CD4-positive, alpha-beta T cell treated with Interleukin-10 for 1 hour (primary cell): ENCODE data around the gene MYO18A.
"Not testable (repeated sequence)": the region's sequence is repeated elsewhere in the genome, so short reads cannot be mapped to it uniquely, and the experiment has no call there.

Experiments used
- DNase-seq: peaks from one replicate; pipeline ENCODE4 v3.0.0-alpha.2; 2020

The MYO18A gene, protein sequence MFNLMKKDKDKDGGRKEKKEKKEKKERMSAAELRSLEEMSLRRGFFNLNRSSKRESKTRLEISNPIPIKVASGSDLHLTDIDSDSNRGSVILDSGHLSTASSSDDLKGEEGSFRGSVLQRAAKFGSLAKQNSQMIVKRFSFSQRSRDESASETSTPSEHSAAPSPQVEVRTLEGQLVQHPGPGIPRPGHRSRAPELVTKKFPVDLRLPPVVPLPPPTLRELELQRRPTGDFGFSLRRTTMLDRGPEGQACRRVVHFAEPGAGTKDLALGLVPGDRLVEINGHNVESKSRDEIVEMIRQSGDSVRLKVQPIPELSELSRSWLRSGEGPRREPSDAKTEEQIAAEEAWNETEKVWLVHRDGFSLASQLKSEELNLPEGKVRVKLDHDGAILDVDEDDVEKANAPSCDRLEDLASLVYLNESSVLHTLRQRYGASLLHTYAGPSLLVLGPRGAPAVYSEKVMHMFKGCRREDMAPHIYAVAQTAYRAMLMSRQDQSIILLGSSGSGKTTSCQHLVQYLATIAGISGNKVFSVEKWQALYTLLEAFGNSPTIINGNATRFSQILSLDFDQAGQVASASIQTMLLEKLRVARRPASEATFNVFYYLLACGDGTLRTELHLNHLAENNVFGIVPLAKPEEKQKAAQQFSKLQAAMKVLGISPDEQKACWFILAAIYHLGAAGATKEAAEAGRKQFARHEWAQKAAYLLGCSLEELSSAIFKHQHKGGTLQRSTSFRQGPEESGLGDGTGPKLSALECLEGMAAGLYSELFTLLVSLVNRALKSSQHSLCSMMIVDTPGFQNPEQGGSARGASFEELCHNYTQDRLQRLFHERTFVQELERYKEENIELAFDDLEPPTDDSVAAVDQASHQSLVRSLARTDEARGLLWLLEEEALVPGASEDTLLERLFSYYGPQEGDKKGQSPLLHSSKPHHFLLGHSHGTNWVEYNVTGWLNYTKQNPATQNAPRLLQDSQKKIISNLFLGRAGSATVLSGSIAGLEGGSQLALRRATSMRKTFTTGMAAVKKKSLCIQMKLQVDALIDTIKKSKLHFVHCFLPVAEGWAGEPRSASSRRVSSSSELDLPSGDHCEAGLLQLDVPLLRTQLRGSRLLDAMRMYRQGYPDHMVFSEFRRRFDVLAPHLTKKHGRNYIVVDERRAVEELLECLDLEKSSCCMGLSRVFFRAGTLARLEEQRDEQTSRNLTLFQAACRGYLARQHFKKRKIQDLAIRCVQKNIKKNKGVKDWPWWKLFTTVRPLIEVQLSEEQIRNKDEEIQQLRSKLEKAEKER (N-terminal part only)

DNA sequence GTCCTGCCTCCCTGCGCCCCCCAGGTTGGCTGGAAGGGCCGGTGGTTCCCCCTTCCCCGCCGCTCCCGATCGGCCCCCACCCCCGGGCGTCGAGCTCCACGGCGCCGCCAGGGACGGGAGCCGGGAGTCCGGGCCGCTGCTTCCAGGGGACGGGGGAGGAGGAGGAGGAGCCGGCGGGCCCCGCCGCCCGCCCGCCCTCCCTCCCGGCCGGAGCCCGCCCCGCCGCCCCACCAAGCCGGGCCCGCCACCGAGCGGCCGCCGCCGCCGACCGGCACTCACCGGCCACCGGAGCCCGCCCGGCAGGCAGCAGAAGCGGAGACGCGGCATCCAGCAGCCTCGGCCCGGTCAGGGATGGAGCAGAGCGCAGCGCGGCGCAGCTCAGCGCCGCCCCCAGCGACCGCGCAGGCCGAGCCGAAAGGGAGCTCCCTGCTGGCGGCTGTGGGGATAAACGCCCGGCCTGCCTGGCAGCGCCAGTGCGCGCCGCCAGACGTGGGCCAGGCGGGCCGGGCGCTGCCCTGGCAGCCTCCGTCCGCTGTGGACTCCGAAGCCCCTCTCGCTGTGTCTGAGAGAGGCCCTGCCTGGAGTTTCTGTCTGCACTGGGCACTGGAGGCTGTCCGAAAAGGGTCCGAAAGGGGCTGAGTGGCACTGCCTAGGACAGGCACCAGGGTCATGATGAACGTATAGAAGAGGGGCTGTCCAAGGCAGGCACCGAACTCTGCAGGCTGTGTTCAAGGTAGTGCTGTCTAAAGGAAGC, at the start of gene MYO18A:
MYO18A (minus strand) TSS at position 365 of the 754 bp plus-strand sequence. CDS start 13,458 bp downstream, outside the sequence.
- DNase-seq, result peak; percentile 81

DNA sequence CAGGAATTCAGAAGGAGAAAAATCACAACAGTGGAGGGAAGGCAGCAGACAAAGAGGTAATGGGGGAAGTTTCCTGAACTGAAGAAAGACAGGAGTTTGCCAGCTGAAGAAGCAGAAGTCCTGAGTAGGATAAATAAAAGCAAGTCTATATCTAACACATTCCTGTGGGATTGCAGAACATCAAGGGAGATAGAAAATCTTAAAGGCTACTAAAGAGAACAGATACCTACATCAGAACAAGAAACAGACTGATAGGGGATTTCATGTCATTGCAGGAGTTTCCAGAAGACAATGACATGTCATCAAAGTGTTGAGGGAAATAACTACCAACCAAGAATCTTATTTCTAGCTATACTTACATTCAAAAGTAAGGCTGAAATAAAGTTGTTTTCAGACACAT, 45.2 kb upstream of the MYO18A start:
- no peak for DNase-seq

DNA sequence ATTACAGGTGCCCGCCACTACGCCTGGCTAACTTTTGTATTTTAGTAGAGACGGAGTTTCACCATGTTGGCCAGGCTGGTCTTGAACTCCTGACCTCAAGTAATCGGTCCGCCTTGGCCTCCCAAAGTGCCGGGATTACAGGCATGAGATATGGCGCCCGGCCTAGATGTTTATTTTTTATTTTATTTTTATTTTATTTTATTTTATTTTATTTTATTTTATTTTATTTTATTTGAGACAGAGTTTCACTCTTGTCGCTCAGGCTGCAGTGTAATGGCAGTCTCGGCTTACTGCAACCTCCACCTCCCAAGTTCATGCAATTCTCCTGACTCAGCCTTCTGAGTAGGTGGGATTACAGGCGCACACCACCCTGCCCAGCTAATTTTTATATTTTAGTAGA, 41.1 kb upstream of the MYO18A start:
- DNase-seq, result not testable (repeated sequence)

DNA sequence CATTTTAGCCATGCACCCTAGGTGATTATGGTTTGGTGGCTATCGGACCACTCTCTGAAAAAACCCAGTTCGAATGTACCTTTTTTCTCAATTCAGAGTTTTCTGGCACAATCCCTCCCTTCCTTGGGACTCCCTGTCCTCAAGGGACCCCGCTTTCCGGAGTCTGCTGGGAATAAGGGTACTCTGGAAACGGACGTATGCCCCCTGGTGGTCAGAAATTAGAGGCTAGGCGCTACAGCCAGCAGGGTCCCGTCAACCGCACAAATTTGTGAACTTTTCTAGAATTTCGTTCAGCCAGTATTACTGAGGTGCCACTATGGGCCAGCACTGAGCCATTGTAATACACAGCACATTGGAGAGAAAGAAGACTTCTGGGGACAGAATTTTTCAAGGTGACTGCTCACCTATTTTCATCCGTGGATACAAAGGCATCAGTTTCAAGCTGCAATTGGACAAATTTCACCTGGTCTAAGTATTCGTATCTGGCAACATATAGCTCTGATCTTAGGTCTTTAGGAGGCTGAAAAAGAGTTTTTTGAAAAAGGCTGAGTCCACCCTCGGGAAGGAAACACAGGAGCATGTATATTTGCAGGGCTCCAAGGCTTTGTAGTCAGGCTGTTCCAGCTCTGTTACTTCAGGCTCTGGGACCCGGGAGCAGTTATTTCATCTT, 39.3 kb upstream of the MYO18A start:
- DNase-seq, result peak; percentile 77

DNA sequence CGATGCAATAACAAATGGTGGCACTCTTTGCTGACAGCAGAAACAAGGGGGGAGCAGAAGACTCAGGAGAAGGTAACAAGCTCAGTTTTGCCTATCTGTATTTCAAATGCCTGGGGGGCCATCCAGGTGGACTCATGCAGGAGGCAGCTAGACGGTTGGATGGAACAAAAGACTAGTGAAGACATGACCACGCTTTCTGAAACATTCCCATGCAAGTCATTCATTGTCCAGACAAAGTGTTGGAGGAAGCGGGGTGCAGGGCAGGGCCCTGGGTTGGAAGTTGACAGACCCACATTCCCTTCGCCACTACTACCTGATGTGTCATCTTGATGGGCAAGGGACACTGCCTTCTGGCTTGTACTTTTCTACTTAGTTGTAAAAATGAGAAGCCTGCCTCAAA, 36.7 kb upstream of the MYO18A start:
- DNase-seq, result no peak

DNA sequence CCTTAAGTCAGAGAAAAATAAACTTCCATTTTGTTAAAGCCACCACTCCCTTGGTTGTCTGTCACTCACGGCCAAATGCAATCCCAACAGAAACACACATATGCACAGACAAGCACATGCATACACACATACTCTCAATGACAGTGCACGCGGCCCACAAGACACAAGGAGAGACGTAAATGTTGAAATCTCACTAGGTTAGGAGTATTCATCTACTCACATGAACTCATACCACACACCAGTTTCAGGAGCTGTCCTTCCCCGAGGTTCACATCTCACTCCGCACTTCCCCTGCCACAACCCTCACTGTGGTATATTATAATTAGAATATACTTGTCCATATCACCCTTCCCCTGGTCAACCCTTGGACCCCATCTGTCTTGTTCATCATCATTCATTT, 36.0 kb upstream of the MYO18A start:
- DNase-seq, result no peak

DNA sequence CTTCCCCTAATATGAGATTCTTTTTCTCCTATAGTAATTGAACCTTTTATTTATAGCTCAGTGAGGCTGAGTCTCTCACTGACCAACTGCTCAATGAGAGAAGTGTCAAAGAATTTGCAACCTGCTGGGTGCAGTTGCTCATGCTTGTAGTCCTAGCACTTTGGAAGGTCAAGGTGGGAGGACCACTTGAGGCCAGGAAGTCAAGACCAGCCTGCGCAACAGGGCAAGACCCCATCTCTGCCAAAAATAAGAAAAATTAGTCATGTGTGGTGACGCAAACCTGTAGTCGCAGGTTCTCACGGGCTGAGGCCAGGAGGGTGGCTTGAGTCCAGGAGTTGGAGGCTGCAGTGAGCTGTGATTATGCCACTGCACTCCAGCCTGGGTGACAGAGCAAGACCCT, 35.5 kb upstream of the MYO18A start:
- DNase-seq, result no peak

DNA sequence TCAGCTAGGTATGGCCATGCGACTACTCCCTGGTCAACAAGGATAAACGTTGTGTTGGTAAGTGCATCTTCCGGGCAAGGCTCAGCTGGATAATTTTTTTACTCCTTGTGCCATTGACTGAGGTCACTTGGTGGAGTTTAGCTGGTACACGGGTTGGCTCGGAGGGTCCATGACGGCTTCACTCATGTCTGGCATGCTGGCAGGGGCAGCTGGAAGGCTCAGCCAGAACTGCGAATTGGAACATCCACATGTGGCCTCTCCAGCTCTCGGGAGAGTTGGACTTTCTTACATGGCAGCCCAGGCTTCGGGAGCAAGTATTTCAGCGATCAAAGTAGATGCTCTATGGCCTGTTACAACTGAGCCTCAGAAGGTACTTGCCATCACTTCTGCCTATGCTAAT, 35.0 kb upstream of the MYO18A start:
- no peak for DNase-seq

DNA sequence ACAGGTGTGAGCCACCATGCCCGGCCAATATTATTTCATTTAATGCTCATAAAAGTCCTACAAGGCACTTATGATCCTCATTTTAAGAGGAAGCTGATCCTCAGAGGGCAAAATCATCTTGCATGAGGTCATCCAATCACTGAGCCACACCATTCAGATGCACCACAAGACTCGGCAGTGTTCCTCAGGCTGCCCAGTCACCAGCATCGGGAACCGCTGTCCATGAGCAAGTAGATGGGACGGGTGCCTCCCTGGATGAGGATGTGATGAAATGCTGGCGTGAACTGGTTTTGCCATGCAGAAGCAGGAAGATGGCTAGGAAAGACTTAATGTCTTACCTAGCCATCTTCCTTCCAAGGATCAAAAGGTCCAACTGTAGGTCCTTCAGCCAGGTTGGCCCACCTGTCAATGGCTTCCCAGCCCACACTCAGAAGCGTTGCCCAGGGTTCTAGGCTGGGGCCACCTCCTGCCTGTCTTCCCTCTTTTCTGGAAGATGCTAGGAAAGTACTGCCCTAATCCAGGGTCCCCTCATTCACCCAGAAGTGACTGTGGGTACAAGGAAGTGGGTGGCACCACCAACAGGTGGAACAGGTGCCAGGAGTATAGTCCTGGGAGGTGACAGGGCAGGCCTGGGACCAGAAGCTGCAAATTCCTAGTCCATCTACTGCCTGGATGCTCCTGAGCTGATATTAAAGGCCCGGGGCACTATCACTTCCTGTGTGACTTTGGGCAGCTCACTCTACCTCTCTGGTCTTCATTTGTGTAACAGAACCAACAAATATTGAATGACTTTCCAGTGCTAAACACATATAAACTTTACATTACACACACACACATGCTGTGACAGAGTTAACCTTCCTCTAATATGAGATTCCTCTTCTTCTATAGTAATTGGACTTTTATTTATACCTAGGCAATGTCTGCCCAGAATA, 34.3 kb upstream of the MYO18A start:
- no peak for DNase-seq

DNA sequence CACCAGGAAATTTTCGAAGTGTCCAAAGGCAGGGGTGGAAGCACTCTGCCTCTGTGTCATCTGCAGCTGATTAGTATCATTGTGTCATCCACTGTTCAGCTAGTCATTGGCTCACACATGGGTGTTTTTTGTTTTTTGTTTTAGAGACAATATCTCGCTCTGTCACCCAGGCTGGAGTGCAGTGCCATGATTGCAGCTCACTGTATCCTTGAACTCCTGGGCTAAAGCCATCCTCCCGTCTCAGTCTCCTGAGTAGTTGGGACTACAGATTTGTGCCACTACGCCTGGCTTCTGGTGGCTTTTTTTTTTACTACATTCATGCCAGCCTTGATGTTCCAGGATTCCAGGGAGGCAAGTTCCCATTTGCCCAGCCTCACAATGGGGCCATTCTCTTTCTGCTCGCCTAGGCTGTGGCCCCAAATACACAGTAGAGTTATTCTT, 32.5 kb upstream of the MYO18A start:
- no peak for DNase-seq

DNA sequence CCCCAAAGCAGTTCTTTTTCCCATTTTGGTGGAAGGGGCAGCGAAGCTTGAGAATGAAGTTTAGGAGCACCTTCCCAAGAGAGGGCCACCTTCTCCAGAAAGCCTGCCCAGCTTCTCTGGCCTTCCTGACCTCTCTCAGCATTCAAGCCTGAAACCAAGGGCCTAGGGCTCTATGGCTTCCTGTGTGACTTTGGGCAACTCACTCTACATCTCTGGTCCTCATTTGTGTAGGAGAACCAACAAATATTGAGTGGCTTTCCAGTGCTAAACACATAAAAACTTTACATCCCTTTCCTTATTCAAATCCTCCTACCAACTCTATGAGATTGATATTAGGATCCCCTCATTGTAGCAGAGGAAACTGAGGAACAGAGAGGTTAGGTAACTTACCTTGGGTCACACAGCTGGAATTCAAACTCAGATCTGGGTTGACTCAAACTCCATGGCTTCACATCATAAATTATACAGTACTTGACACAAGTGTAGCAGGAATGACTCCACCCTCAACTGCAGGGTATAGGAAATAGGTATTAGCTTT, 32.0 kb upstream of the MYO18A start:
- no peak for DNase-seq

DNA sequence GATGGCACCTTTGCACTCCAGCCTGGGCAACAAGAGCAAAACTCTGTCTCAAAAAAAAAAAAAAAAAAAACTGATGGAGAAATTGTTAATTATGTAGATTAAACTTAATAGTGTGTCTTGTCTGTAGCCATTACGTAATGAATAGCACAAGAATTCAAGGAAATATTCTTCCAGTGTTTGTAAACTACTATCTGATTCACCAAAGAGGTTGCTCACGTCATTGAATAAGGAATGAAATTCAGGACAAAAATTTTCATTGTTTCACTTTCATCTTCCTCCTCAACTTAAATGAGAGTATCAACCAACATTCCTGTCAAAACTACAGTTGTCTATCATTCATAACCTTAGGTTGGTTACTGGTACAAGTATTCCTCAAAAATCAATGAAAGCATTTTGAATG, 30.7 kb upstream of the MYO18A start:
- DNase-seq, result no peak

DNA sequence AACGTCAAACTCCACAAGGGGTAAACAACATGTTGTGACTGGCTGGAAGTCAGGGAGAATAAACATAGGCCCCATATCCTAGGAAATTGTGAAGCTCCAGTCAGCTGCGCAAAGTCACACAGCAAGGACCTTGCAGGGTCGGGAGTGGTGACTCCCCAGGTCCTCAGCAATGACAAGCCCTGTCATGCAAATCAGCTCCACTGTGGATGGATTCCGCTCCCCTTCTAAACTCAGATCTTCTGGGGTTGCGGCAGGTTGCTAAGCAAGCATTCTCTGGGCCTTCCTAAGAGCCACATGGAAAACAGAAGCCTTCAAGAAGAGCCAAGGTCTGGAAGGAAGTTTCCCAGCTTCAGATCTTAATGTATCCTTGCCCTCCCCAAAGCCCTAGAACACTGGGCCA, 28.9 kb upstream of the MYO18A start:
- DNase-seq, result no peak

DNA sequence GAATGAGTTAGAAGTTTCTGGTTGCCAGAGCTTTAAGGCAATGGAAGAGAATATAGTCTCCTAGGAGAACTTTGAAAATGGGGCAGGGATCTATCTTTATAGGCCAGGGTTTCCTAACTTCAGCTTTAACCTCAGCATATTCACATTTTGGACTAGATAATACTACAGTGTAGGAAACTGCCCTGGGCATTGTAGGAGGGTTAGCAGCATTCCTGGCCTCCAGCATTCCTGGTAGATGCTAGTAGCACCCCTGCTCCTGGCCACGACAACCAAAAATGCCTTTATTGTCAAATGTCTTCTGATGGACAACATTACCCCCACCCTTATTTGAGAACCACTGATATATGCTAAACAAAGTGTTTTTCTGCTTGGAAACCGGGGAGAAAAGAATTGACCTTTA, 27.8 kb upstream of the MYO18A start:
- no peak for DNase-seq

DNA sequence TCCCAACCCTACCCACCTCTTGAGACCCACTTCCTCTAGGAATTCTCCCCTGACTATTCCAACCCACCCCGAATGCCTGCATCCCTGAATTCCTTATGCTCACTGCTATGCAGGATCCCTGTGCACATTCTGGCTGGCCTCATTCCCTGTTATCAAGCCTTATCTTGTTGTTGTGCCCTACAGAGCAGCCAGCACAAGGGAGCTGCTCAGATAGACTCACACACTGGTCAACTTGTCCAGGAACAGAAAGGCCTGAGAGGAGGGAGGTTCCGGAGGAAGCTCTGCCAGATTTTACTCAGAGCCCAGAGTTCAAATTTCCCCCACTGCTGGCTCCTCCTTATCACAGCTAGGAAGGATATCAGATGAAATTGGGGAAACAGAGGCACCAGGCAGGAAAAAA, 24.8 kb upstream of the MYO18A start:
- DNase-seq, result no peak

DNA sequence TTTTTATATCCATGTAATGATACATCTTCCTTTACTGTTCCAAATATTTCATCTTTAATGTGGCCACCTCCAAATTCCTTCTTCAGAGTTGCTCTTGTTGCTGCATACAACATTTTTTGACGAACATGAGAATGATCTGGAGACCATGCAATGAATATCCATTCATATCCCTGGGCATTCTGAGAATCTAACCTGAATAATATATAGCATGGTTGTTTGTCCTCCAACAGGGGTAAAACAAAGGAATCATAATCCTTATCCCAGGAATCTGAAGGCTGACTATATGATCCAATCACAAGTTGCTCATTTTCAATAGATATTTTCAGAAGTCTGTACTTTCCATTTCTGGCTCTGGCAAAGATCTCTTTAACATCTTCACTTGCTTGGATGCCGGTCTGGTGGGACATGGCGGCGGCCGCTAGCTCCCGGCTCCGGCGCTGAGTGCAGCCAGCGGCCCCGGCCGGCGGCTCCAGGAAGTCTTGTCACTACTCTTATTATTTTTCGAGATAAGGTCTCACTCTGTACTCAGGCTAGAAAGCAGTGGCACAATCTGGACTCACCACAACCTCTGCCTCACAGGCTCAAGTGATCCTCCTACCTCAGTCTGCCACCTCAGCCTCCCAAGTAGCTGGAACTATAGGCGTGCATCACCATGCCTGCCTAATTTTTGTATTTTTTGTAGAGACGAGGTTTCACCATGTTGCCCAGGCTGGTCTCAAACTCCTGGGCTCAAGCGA, 24.0 kb upstream of the MYO18A start:
- DNase-seq, result not testable (repeated sequence)

DNA sequence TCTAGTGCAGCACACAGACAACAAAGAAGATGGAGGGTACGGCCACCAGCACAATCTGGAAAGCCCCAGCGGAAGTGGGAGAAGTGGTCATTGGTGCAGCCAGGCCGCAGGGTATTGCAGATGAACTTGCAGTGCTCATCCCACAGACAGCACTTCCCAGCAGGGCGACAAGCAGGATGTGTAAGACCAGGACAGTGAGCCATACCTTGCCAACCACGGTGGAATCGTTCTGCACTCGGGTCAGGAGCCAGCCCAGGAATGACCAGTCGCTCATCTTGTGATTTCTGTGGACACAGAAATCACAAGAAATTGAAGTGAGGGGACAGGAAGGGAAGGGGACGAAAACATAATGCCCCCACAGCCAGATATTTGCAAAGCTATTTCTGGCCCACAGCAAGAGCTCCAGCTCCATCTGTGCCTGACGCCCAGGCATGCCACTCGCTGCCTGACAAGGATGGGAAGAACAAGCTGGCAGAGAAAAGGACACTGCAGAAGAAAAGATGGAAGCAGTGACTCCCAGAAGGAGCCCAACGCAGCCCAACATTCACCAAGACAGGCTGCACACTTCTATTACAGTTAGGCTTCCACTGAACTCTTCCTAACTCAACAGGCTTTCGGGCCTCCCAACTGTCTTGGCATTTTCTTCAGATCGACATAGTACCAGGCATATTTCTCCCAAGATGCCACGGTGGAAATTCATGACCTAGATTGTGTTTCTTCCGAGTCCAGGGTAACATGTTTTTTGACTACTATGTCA, 17.5 kb upstream of the MYO18A start:
- no peak for DNase-seq

DNA sequence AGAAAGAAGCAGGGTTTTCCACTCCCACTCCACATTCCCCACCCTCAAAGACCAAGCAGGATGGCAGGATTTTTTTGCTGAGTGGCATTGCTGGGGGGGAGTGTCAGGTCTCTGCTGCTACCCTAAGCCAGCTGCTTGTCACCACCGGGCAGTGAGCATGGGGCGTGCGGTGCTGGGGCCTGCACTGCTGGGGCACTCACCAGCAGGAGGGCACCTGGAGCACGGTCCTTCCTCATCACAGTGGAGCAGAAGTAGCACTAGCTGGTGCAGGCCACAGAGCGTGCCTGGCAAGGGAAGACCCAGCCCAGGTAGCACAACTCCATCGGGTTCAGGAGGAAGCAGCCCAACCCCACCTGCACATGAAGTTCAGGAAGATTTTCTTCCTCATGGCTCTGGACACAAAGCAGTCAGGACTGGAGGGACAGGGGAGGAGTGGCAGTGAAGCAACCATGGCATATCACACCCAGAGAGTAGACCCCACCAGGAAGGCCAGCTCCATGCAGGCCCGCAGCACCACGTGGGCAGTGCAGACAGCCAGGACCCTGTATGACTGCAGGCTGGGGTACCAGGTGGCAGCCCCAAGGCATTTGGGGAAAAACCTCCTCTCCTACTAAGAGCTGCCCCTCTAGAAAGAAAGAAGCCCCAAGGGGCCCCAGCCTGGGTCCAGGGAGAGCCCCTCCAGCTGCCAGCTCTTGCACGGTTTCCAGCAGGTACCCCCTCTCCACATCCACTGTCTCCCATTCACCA, 16.7 kb upstream of the MYO18A start:
- DNase-seq, result no peak
